Colon (tissue), 2 donors: ENCODE data around the gene ADAMTS14.

ENCODE experiments used
- FAIRE-seq: peaks from 2 replicates; lab custom pipeline; 2012; peaks lifted over from hg19 to GRCh38; lab: Jason Lieb, UNC
- donor health status: control.
- donor health status: control.

ADAMTS14 gene

GRCh38 chr10:70784471-70784870 is 112.2 kb downstream of the ADAMTS14 start:
- FAIRE-seq = no peak

GRCh38 chr10:70785190-70785589 is 112.9 kb downstream of the ADAMTS14 start, which contains the start of gene TBATA:
Gene TBATA, minus strand, starts transcription at chr10:70785377. Its CDS starts 1,998 bp downstream, at chr10:70783379.
- FAIRE-seq = no peak

- no peak for FAIRE-seq
Observed at GRCh38 chr10:70786799-70787415, 114.6 kb downstream of the ADAMTS14 start.

- FAIRE-seq = no peak
Observed at GRCh38 chr10:70791386-70792039, 119.2 kb downstream of the ADAMTS14 start.

- FAIRE-seq = no peak
Observed at GRCh38 chr10:70795613-70796012, 123.3 kb downstream of the ADAMTS14 start.

- FAIRE-seq = no peak
Observed at GRCh38 chr10:70797840-70798239, 125.5 kb downstream of the ADAMTS14 start.

- FAIRE-seq = no peak
Observed at GRCh38 chr10:70799124-70799523, 126.8 kb downstream of the ADAMTS14 start.

GRCh38 chr10:70801854-70802253 is 129.5 kb downstream of the ADAMTS14 start:
- no peak for FAIRE-seq

GRCh38 chr10:70803775-70804420 is 131.6 kb downstream of the ADAMTS14 start:
- FAIRE-seq = no peak

- FAIRE-seq = no peak
Observed at GRCh38 chr10:70804421-70804808, 132.1 kb downstream of the ADAMTS14 start.

GRCh38 chr10:70805619-70806215 is 133.4 kb downstream of the ADAMTS14 start:
- FAIRE-seq = no peak

GRCh38 chr10:70806841-70807240 is 134.5 kb downstream of the ADAMTS14 start:
- no peak for FAIRE-seq

GRCh38 chr10:70807556-70807955 is 135.2 kb downstream of the ADAMTS14 start:
- no peak for FAIRE-seq

- no peak for FAIRE-seq
Observed at GRCh38 chr10:70809011-70809611, 136.8 kb downstream of the ADAMTS14 start.

- no peak for FAIRE-seq
Observed at GRCh38 chr10:70809726-70810125, 137.4 kb downstream of the ADAMTS14 start.

- no peak for FAIRE-seq
Observed at GRCh38 chr10:70810967-70811366, 138.7 kb downstream of the ADAMTS14 start.

GRCh38 chr10:70811881-70812280 is 139.6 kb downstream of the ADAMTS14 start:
- no peak for FAIRE-seq
